Endothelial cell of umbilical vein (primary cell): ENCODE measurements around the gene KRTAP19-4.

Experiments
- CTCF ChIP-seq, 2 donors: IDR thresholded peaks; 1 replicate in 1 of 2; 2 replicates in 1 of 2; pipeline ENCODE4 v1.5.1; 2011; ENCODE audit warnings: low read length in 2 of 2, mild to moderate bottlenecking in 2 of 2, moderate library complexity in 2 of 2, control low read depth in 1 of 2, inconsistent platforms in 1 of 2, low read depth in 1 of 2; ENCODE audit not compliant: insufficient read depth in 1 of 2; ENCODE audit errors: extremely low read depth in 1 of 2
- EZH2 ChIP-seq: IDR thresholded peaks from 2 replicates; pipeline ENCODE4 v1.6.1; 2012; ENCODE audit warnings: borderline replicate concordance, low read depth, mild to moderate bottlenecking, moderate library complexity, low read length, inconsistent platforms; ENCODE audit not compliant: severe bottlenecking
- FOS ChIP-seq: IDR thresholded peaks from 2 replicates; pipeline ENCODE4 v1.6.1; 2011; ENCODE audit warnings: mild to moderate bottlenecking, low read length, moderate library complexity, borderline replicate concordance; ENCODE audit not compliant: insufficient read depth
- JUN ChIP-seq: IDR thresholded peaks from 2 replicates; pipeline ENCODE4 v1.6.1; 2011; ENCODE audit warnings: borderline replicate concordance, low read depth; ENCODE audit not compliant: insufficient read length, insufficient read depth
- MAX ChIP-seq: IDR thresholded peaks from 2 replicates; pipeline ENCODE4 v1.6.1; 2011; ENCODE audit not compliant: insufficient read depth, insufficient read length
- MYC ChIP-seq: IDR thresholded peaks from one replicate; pipeline ENCODE4 v1.6.1; 2011; ENCODE audit warnings: mild to moderate bottlenecking, low read depth, low read length
- POLR2A ChIP-seq: IDR thresholded peaks from 2 replicates; pipeline ENCODE4 v1.6.1; 2012; ENCODE audit warnings: low read depth, mild to moderate bottlenecking, control low read depth, low read length
- POLR2AphosphoS5 ChIP-seq: IDR thresholded peaks from 2 replicates; pipeline ENCODE4 v1.6.1; 2012; ENCODE audit warnings: low read depth, mild to moderate bottlenecking, control low read depth, low read length, moderate library complexity; ENCODE audit not compliant: insufficient read depth

- TF ChIP-seq CTCF (IDR thresholded peaks at IDR 0.05; ENCODE audit: extremely low read depth in 1 of 2, insufficient read depth in 1 of 2, low read depth in 1 of 2, low read length in 2 of 2) (no peak), POLR2AphosphoS5 (no peak), POLR2A (no peak), MYC (no peak), FOS (no peak), EZH2 (no peak), JUN (no peak), MAX (no peak)
Observed at GRCh38 chr21:30468900-30469714, 27.9 kb downstream of the KRTAP19-4 start.
